T-cell (primary cell): ENCODE data around the gene SNX7. TPM values are rescaled to one million over a fixed set of nuclear protein-coding genes. Genes with fewer than 3 reads are reported as not detected.

ENCODE experiments used
- ATAC-seq, 4 experiments: fragments of 200-7000 bp in 3 of 4; fragments of 150-1000 bp in 1 of 4; cut with Tn5 transposase; replicated peaks in 1 of 4; 1 replicate in 3 of 4; 2 replicates in 1 of 4; pipeline ENCODE4 v1.10.0; 2021; ENCODE audit warnings: moderate library complexity in 3 of 4, mild to moderate bottlenecking in 2 of 4, moderate number of reproducible peaks in 1 of 4
- CTCF ChIA-PET, 2 donors: fragments of 300-600 bp; sonication (Branson Sonifier 250); formaldehyde crosslinking; loops; one replicate each; lab custom pipeline; 2022; ENCODE audit warnings: antibody characterized with exemption in 2 of 2; lab: Charles Lee
- POLR2A ChIA-PET, 2 donors: fragments of 300-600 bp; sonication (Branson Sonifier 250); formaldehyde crosslinking; loops; one replicate each; lab custom pipeline; 2022; ENCODE audit warnings: antibody characterized with exemption in 2 of 2; lab: Charles Lee
- DNase-seq, 35 experiments: peaks; one replicate each; pipeline versions ENCODE4 v3.0.0 to v3.0.0-alpha.2; 2013 to 2023
- H3K27ac ChIP-seq: one replicate; pipeline ENCODE4 v1.5.1; 2013; ENCODE audit warnings: low read length
- H3K27me3 ChIP-seq, 2 experiments: replicated peaks in 1 of 2; 1 replicate in 1 of 2; 2 replicates in 1 of 2; pipeline versions ENCODE4 v1.6.1 to v1.7.0; 2013; ENCODE audit warnings: low read length in 1 of 2, mixed read lengths in 1 of 2; ENCODE audit not compliant: control insufficient read depth in 2 of 2, insufficient read depth in 2 of 2; ENCODE audit errors: extremely low read depth in 1 of 2
- H3K36me3 ChIP-seq, 2 donors: 1 replicate in 1 of 2; 2 replicates in 1 of 2; pipeline versions ENCODE4 v1.6.1 to v1.7.0; 2013; ENCODE audit warnings: low read length in 1 of 2; ENCODE audit not compliant: control insufficient read depth in 2 of 2, insufficient read depth in 1 of 2; ENCODE audit errors: extremely low read depth in 1 of 2
- H3K4me1 ChIP-seq, 2 experiments: 1 replicate in 1 of 2; 2 replicates in 1 of 2; pipeline versions ENCODE4 v1.6.1 to v1.7.0; 2013; ENCODE audit warnings: low read length in 2 of 2, mixed read lengths in 1 of 2; ENCODE audit not compliant: insufficient read depth in 2 of 2, control insufficient read depth in 1 of 2; ENCODE audit errors: extremely low read depth in 1 of 2
- H3K4me3 ChIP-seq, 2 donors: 1 replicate in 1 of 2; 2 replicates in 1 of 2; pipeline versions ENCODE4 v1.5.1 to v1.7.0; 2013; ENCODE audit warnings: mild to moderate bottlenecking in 2 of 2, low read length in 1 of 2, moderate library complexity in 1 of 2; ENCODE audit not compliant: control insufficient read depth in 1 of 2; ENCODE audit errors: extremely low read depth in 1 of 2
- H3K9me3 ChIP-seq: 2 replicates; pipeline ENCODE4 v1.7.0; 2013
- H3K27ac Mint-ChIP-seq, 2 donors: one replicate each; pipeline ENCODE4 v1.8.0; 2020 to 2021; ENCODE audit warnings: mild to moderate bottlenecking in 2 of 2, mixed read lengths in 2 of 2
- H3K27me3 Mint-ChIP-seq, 2 donors: one replicate each; pipeline ENCODE4 v1.8.0; 2021 to 2022; ENCODE audit warnings: mixed read lengths in 2 of 2
- H3K36me3 Mint-ChIP-seq: one replicate; pipeline ENCODE4 v1.8.0; 2021; ENCODE audit warnings: mixed read lengths
- H3K4me1 Mint-ChIP-seq, 3 donors: one replicate each; pipeline ENCODE4 v1.8.0; 2020 to 2022; ENCODE audit warnings: mixed read lengths in 3 of 3, mild to moderate bottlenecking in 1 of 3
- H3K4me3 Mint-ChIP-seq, 3 donors: one replicate each; pipeline ENCODE4 v1.8.0; 2020 to 2022; ENCODE audit warnings: mild to moderate bottlenecking in 3 of 3, mixed read lengths in 3 of 3, moderate library complexity in 3 of 3
- H3K9me3 Mint-ChIP-seq, 3 donors: one replicate each; pipeline ENCODE4 v1.8.0; 2020 to 2022; ENCODE audit warnings: mixed read lengths in 3 of 3
- WGBS: methylation state at CpG from one replicate; pipeline ENCODE4 v1.1.5; 2013; ENCODE audit warnings: missing lambda C conversion rate; ENCODE audit not compliant: insufficient coverage; 5-methylcytosine and 5-hydroxymethylcytosine counted together
- total RNA-seq, 35 experiments: library from RNA in 6 of 35; stranded (reverse) in 6 of 35; fragments of 120-200 nt in 1 of 35; gene quantifications; one replicate each; pipeline versions ENCODE4 v1.2.1 to v1.2.4 and lab custom pipeline; 2013 to 2026

Gene SNX7
- total RNA-seq, 5 donors from 2014 or later (not counting 1 experiment from before 2014, with no cell fraction given): 0.36 to 1.3 (median 0.47) TPM; not detected in 2

- ATAC-seq (no peak), DNase-seq (no peak)
- no peaks in the 10 kb centered on the region for H3K9me3 ChIP-seq
- H3K27ac ChIP-seq: no peak overlapping the region
- no peak overlapping the region for H3K4me3 ChIP-seq
- H3K27me3 Mint-ChIP-seq: peaks cover 1 to 14% of the 10 kb centered on the region in 2 donors
- ChIA-PET CTCF (no interaction called here), POLR2A (no interaction called here)
- H3K9me3 Mint-ChIP-seq: no peaks in the 10 kb centered on the region
- no peaks in the 10 kb centered on the region for H3K4me1 ChIP-seq
- H3K27me3 ChIP-seq: no peaks in the 10 kb centered on the region
- H3K36me3 ChIP-seq: no peaks in the 10 kb centered on the region
- no CpG with 5 or more reads among the region's 3 CpGs for WGBS
- no peaks in the 10 kb centered on the region for H3K36me3 Mint-ChIP-seq
- H3K27ac Mint-ChIP-seq: no peak overlapping the region
- H3K4me3 Mint-ChIP-seq: no peak overlapping the region
- H3K4me1 Mint-ChIP-seq: no peaks in the 10 kb centered on the region
These were observed 107.6 kb downstream of the SNX7 start for GRCh38 chr1:98769162-98769561.

- peaks cover 1 to 10% of the 10 kb centered on the region in 2 donors for H3K27me3 Mint-ChIP-seq
- H3K36me3 Mint-ChIP-seq: no peaks in the 10 kb centered on the region
- no peak for DNase-seq
- no peak overlapping the region for H3K4me3 Mint-ChIP-seq
- H3K9me3 ChIP-seq: no peaks in the 10 kb centered on the region
- ATAC-seq: no peak
- no peak overlapping the region for H3K27ac ChIP-seq
- no peaks in the 10 kb centered on the region for H3K4me1 Mint-ChIP-seq
- no peaks in the 10 kb centered on the region for H3K4me1 ChIP-seq
- no peak overlapping the region for H3K4me3 ChIP-seq
- CTCF ChIA-PET: interaction anchor here in 1 of 2 donors (1.4 kb wide), 1 partner anchor 12 kb away, joined by 4 read pairs; no protein-coding TSS in a partner anchor
- H3K36me3 ChIP-seq: no peaks in the 10 kb centered on the region
- WGBS: no CpG with 5 or more reads among the region's 2 CpGs
- peaks cover 10 to 15% (median 12%) of the 10 kb centered on the region in 3 donors for H3K9me3 Mint-ChIP-seq
- H3K27ac Mint-ChIP-seq: no peak overlapping the region
- peaks cover 0 to 9% of the 10 kb centered on the region in 2 experiments for H3K27me3 ChIP-seq
- POLR2A ChIA-PET: interaction anchor here (0.6 to 0.7 kb wide), 3 partner anchors 12 to 662 kb away, joined by 3 read pairs; no protein-coding TSS in a partner anchor
These were observed 120.4 kb downstream of the SNX7 start for GRCh38 chr1:98781906-98782305.

GRCh38 chr1:98783821-98784220, 122.3 kb downstream of the SNX7 start:
- Mint-ChIP-seq H3K9me3 (peaks cover 11 to 16% (median 13%) of the 10 kb centered on the region in 3 donors), H3K36me3 (no peaks in the 10 kb centered on the region), H3K4me1 (no peaks in the 10 kb centered on the region), H3K4me3 (no peak overlapping the region), H3K27ac (no peak overlapping the region), H3K27me3 (peaks cover 1 to 9% of the 10 kb centered on the region in 2 donors)
- Histone ChIP-seq H3K9me3 (no peaks in the 10 kb centered on the region), H3K4me3 (no peak overlapping the region), H3K27me3 (peaks cover 0 to 9% of the 10 kb centered on the region in 2 experiments), H3K36me3 (no peaks in the 10 kb centered on the region), H3K4me1 (no peaks in the 10 kb centered on the region), H3K27ac (no peak overlapping the region)
- ATAC-seq: no peak
- CTCF ChIA-PET: no interaction called here
- POLR2A ChIA-PET: no interaction called here
- WGBS: 92% methylated on average over 5 of the region's 6 CpGs
- DNase-seq: no peak

GRCh38 chr1:98791498-98791897, 130.0 kb downstream of the SNX7 start:
- H3K27ac ChIP-seq: no peak overlapping the region
- H3K36me3 ChIP-seq: no peaks in the 10 kb centered on the region
- H3K4me3 ChIP-seq: no peak overlapping the region
- H3K9me3 ChIP-seq: no peaks in the 10 kb centered on the region
- no peak overlapping the region for H3K27ac Mint-ChIP-seq
- ATAC-seq (no peak), DNase-seq (no peak)
- H3K27me3 ChIP-seq: no peaks in the 10 kb centered on the region
- H3K27me3 Mint-ChIP-seq: peaks cover 0 to 3% of the 10 kb centered on the region in 2 donors
- WGBS: 79% methylated on average over 2 of the region's 6 CpGs
- H3K36me3 Mint-ChIP-seq: no peaks in the 10 kb centered on the region
- CTCF ChIA-PET: interaction anchor here (0.7 to 1.3 kb wide), 2 partner anchors 682 to 690 kb away, joined by 3 to 5 read pairs; no protein-coding TSS in a partner anchor
- H3K4me3 Mint-ChIP-seq: no peak overlapping the region
- POLR2A ChIA-PET: no interaction called here
- peaks cover 5 to 8% (median 6%) of the 10 kb centered on the region in 3 donors for H3K4me1 Mint-ChIP-seq
- peaks cover 4 to 5% (median 4%) of the 10 kb centered on the region in 3 donors for H3K9me3 Mint-ChIP-seq
- H3K4me1 ChIP-seq: no peaks in the 10 kb centered on the region

- Mint-ChIP-seq H3K9me3 (no peaks in the 10 kb centered on the region), H3K36me3 (no peaks in the 10 kb centered on the region), H3K4me3 (no peak overlapping the region), H3K4me1 (peaks cover 11 to 14% (median 12%) of the 10 kb centered on the region in 3 donors), H3K27ac (no peak overlapping the region), H3K27me3 (peaks cover 0 to 3% of the 10 kb centered on the region in 2 donors)
- DNase-seq: no peak
- H3K27me3 ChIP-seq: no peaks in the 10 kb centered on the region
- H3K27ac ChIP-seq: no peak overlapping the region
- ATAC-seq: no peak
- no peaks in the 10 kb centered on the region for H3K36me3 ChIP-seq
- POLR2A ChIA-PET: no interaction called here
- H3K4me1 ChIP-seq: peaks cover 0 to 1% of the 10 kb centered on the region in 2 experiments
- CTCF ChIA-PET: interaction anchor here in 1 of 2 donors (1.3 to 1.5 kb wide), 2 partner anchors 686 to 689 kb away, joined by 5 read pairs; no protein-coding TSS in a partner anchor
- H3K4me3 ChIP-seq: no peak overlapping the region
- no CpG with 5 or more reads among the region's 1 CpG for WGBS
- H3K9me3 ChIP-seq: no peaks in the 10 kb centered on the region
These were observed 130.6 kb downstream of the SNX7 start for GRCh38 chr1:98792123-98792522.

- 80% methylated on average over 1 of the region's 3 CpGs for WGBS
- Histone ChIP-seq H3K27ac (no peak overlapping the region), H3K4me1 (peaks cover 0 to 11% of the 10 kb centered on the region in 2 experiments), H3K4me3 (no peak overlapping the region), H3K36me3 (no peaks in the 10 kb centered on the region), H3K9me3 (no peaks in the 10 kb centered on the region), H3K27me3 (no peaks in the 10 kb centered on the region)
- ChIA-PET CTCF (interaction anchor here (0.9 to 3.2 kb wide), 13 partner anchors 11 to 913 kb away, joined by 3 to 24 read pairs (median 5); no protein-coding TSS in a partner anchor), POLR2A (interaction anchor here in 1 of 2 donors (0.7 kb wide), 1 partner anchor 213 kb away, joined by 3 read pairs; no protein-coding TSS in a partner anchor)
- Mint-ChIP-seq H3K4me3 (no peak overlapping the region), H3K27ac (no peak overlapping the region), H3K36me3 (no peaks in the 10 kb centered on the region), H3K27me3 (peaks cover 0 to 2% of the 10 kb centered on the region in 2 donors), H3K9me3 (no peaks in the 10 kb centered on the region), H3K4me1 (peaks cover 21 to 23% (median 22%) of the 10 kb centered on the region in 3 donors)
- no peak for ATAC-seq
- no peak for DNase-seq
These were observed 131.6 kb downstream of the SNX7 start for GRCh38 chr1:98793136-98793535.
